CD14-positive monocyte (primary cell): Measurements from ENCODE around the gene PUM1. TPM values are rescaled to one million over a fixed set of nuclear protein-coding genes. Genes with fewer than 3 reads are reported as not detected.
"Not testable (repeated sequence)": the region's sequence is repeated elsewhere in the genome, so short reads cannot be mapped to it uniquely, and the experiment has no call there.

Experiments
- DNase-seq, 3 donors: peaks; one replicate each; pipeline ENCODE4 v3.0.0-alpha.2; 2011 to 2022
- H2AFZ ChIP-seq: 2 replicates; pipeline ENCODE4 v1.6.0; 2012; ENCODE audit warnings: mild to moderate bottlenecking, low read depth, low read length, inconsistent platforms; ENCODE audit not compliant: insufficient read depth, poor library complexity, severe bottlenecking
- H3K27ac ChIP-seq, 2 donors: 1 replicate in 1 of 2; 2 replicates in 1 of 2; pipeline ENCODE4 v1.5.1; 2012 to 2013; ENCODE audit warnings: low read length in 2 of 2, control low read depth in 1 of 2, inconsistent platforms in 1 of 2, low read depth in 1 of 2, mild to moderate bottlenecking in 1 of 2
- H3K27me3 ChIP-seq, 2 donors: one replicate each; pipeline versions ENCODE4 v1.6.0 to v1.6.1; 2011 to 2013; ENCODE audit warnings: low read length in 2 of 2; ENCODE audit not compliant: control insufficient read depth in 2 of 2, insufficient read depth in 2 of 2
- H3K36me3 ChIP-seq, 2 donors: replicated peaks in 1 of 2; 1 replicate in 1 of 2; 2 replicates in 1 of 2; pipeline versions ENCODE4 v1.5.1 to v1.6.1; 2012 to 2013; ENCODE audit warnings: low read length in 2 of 2, control low read depth in 1 of 2, inconsistent platforms in 1 of 2, mild to moderate bottlenecking in 1 of 2; ENCODE audit not compliant: insufficient read depth in 2 of 2, control insufficient read depth in 1 of 2
- H3K4me1 ChIP-seq, 2 donors: 1 replicate in 1 of 2; 2 replicates in 1 of 2; pipeline versions ENCODE4 v1.5.1 to v1.6.1; 2012 to 2013; ENCODE audit warnings: low read length in 2 of 2, control low read depth in 1 of 2, inconsistent platforms in 1 of 2, mild to moderate bottlenecking in 1 of 2, moderate library complexity in 1 of 2; ENCODE audit not compliant: insufficient read depth in 2 of 2, control insufficient read depth in 1 of 2
- H3K4me2 ChIP-seq: replicated peaks from 2 replicates; pipeline ENCODE3; 2012; ENCODE audit warnings: low read length, moderate library complexity, mild to moderate bottlenecking; ENCODE audit not compliant: poor library complexity, severe bottlenecking; ENCODE audit errors: extremely low read depth
- H3K4me3 ChIP-seq, 3 experiments: fragments of 200-600 bp in 1 of 3; sonication (generic) in 1 of 3; replicated peaks in 1 of 3; 1 replicate in 2 of 3; 2 replicates in 1 of 3; pipeline ENCODE4 v1.5.1; 2011 to 2013; ENCODE audit warnings: low read length in 3 of 3, mild to moderate bottlenecking in 3 of 3, control low read depth in 2 of 3, low read depth in 2 of 3, inconsistent platforms in 1 of 3, moderate library complexity in 1 of 3
- H3K79me2 ChIP-seq: 2 replicates; pipeline ENCODE4 v1.6.0; 2012; ENCODE audit warnings: mild to moderate bottlenecking, control low read depth, inconsistent platforms, low read length, moderate library complexity; ENCODE audit not compliant: insufficient read depth
- H3K9ac ChIP-seq: 2 replicates; pipeline ENCODE4 v1.6.0; 2017; ENCODE audit warnings: low read length, mild to moderate bottlenecking; ENCODE audit not compliant: insufficient read depth, poor library complexity, severe bottlenecking
- H3K9me3 ChIP-seq, 2 donors: replicated peaks in 1 of 2; 1 replicate in 1 of 2; 2 replicates in 1 of 2; pipeline versions ENCODE4 v1.5.1 to v1.6.1; 2012 to 2013; ENCODE audit warnings: low read length in 2 of 2, control low read depth in 1 of 2; ENCODE audit not compliant: control insufficient read depth in 1 of 2, insufficient read depth in 1 of 2
- H4K20me1 ChIP-seq: 2 replicates; pipeline ENCODE4 v1.6.0; 2012; ENCODE audit warnings: mild to moderate bottlenecking, low read length, control low read depth, moderate library complexity; ENCODE audit not compliant: insufficient read depth
- H3K27ac Mint-ChIP-seq, 7 donors: one replicate each; pipeline ENCODE4 v1.8.0; 2020; ENCODE audit warnings: mild to moderate bottlenecking in 7 of 7, mixed read lengths in 7 of 7, moderate library complexity in 6 of 7, inconsistent platforms in 2 of 7
- H3K27me3 Mint-ChIP-seq, 3 donors: one replicate each; pipeline ENCODE4 v1.8.0; 2021 to 2022; ENCODE audit warnings: low read depth in 3 of 3, mild to moderate bottlenecking in 3 of 3, mixed read lengths in 3 of 3, moderate library complexity in 3 of 3, inconsistent platforms in 1 of 3
- H3K36me3 Mint-ChIP-seq, 2 donors: one replicate each; pipeline ENCODE4 v1.8.0; 2020; ENCODE audit warnings: mixed read lengths in 2 of 2, inconsistent platforms in 1 of 2, mild to moderate bottlenecking in 1 of 2
- H3K4me1 Mint-ChIP-seq: one replicate; pipeline ENCODE4 v1.8.0; 2020; ENCODE audit warnings: mild to moderate bottlenecking, mixed read lengths
- H3K4me3 Mint-ChIP-seq, 2 donors: one replicate each; pipeline ENCODE4 v1.8.0; 2020; ENCODE audit warnings: mild to moderate bottlenecking in 2 of 2, mixed read lengths in 2 of 2, moderate library complexity in 1 of 2
- H3K9me3 Mint-ChIP-seq, 7 donors: one replicate each; pipeline ENCODE4 v1.8.0; 2020 to 2022; ENCODE audit warnings: mixed read lengths in 7 of 7, mild to moderate bottlenecking in 6 of 7, moderate library complexity in 6 of 7, inconsistent platforms in 2 of 7
- CTCF ChIP-seq: fragments of 200-600 bp; IDR thresholded peaks from one replicate; pipeline ENCODE4 v1.8.0; 2022; ENCODE audit warnings: antibody characterized with exemption, mild to moderate bottlenecking
- WGBS: methylation state at CpG from one replicate; pipeline ENCODE4 v1.1.5; 2013; ENCODE audit warnings: missing lambda C conversion rate; ENCODE audit not compliant: insufficient coverage; 5-methylcytosine and 5-hydroxymethylcytosine counted together
- intact Hi-C, 2 donors: fragments of 100-400 bp; cut with micrococcal nuclease; formaldehyde crosslinking; loops; one replicate each; pipeline versions ENCODE4 v1.15.0 to v1.15.1; 2023
- polyA plus RNA-seq, 3 donors: library from polyadenylated mRNA; depleted of rRNA in 1 of 3; unstranded in 2 of 3; stranded (reverse) in 1 of 3; fragments of 300-500 nt in 2 of 3; fragments of >200 nt in 1 of 3; fragmentation: Illumina TruSeq in 2 of 3; gene quantifications; 1 replicate in 2 of 3; 2 replicates in 1 of 3; pipeline ENCODE4 v1.2.3, GENCODE V29; 2012 to 2021

The PUM1 gene
- polyA plus RNA-seq, 3 donors: 55.0 to 86.1 (median 62.4) TPM

GRCh38 chr1:31051611-31052010 lies 13.9 kb downstream of the PUM1 start:
- Histone ChIP-seq H3K79me2 (peaks cover 100% of the 10 kb centered on the region), H3K9me3 (no peaks in the 10 kb centered on the region), H3K4me3 (no peak overlapping the region), H3K4me1 (peaks cover 4 to 17% of the 10 kb centered on the region in 2 donors), H4K20me1 (peaks cover 99% of the 10 kb centered on the region), H2AFZ (no peak overlapping the region), H3K9ac (no peak overlapping the region), H3K27ac (peak overlapping the region in 1 of 2 donors; percentile 41), H3K4me2 (no peak overlapping the region), H3K27me3 (no peaks in the 10 kb centered on the region), H3K36me3 (peaks cover 18 to 42% of the 10 kb centered on the region in 2 donors)
- Mint-ChIP-seq H3K27me3 (no peaks in the 10 kb centered on the region), H3K4me1 (peaks cover 29% of the 10 kb centered on the region), H3K27ac (peak overlapping the region in 4 of 7 donors; percentile 7 to 80 (median 62)), H3K4me3 (no peak overlapping the region), H3K36me3 (peaks cover 24 to 56% of the 10 kb centered on the region in 2 donors), H3K9me3 (no peaks in the 10 kb centered on the region)
- TF ChIP-seq CTCF: no peak
- DNase-seq: no peak
- intact Hi-C loops: no loop called here
- WGBS: no CpG with 5 or more reads among the region's 1 CpG

GRCh38 chr1:31047507-31047906 lies 18.0 kb downstream of the PUM1 start:
- H3K4me3 Mint-ChIP-seq, H3K4me3 ChIP-seq, H2AFZ ChIP-seq, H3K9me3 Mint-ChIP-seq, DNase-seq, H3K27me3 ChIP-seq, H3K27me3 Mint-ChIP-seq, intact Hi-C loops, H3K4me2 ChIP-seq, H3K9me3 ChIP-seq, H3K9ac ChIP-seq: not testable (repeated sequence)
- H3K4me1 ChIP-seq: peaks cover 4 to 17% of the 10 kb centered on the region in 2 donors
- H4K20me1 ChIP-seq: peaks cover 99% of the 10 kb centered on the region
- H3K36me3 ChIP-seq: peaks cover 4 to 38% of the 10 kb centered on the region in 2 donors
- H3K27ac ChIP-seq: peak overlapping the region in 1 of 2 donors; percentile 17
- Mint-ChIP-seq H3K4me1 (peaks cover 20% of the 10 kb centered on the region), H3K36me3 (peaks cover 19 to 51% of the 10 kb centered on the region in 2 donors), H3K27ac (peak overlapping the region in 4 of 7 donors; percentile 6 to 81 (median 18))
- 96% methylated on average over 2 of the region's 5 CpGs for WGBS
- H3K79me2 ChIP-seq: peaks cover 100% of the 10 kb centered on the region
